Stimulated activated naive CD4-positive, alpha-beta T cell (primary cell): ENCODE data around the gene TMEM42.
"Not testable (repeated sequence)": the region's sequence is repeated elsewhere in the genome, so short reads cannot be mapped to it uniquely, and the experiment has no call there.

Experiments
- DNase-seq, 6 experiments: peaks; one replicate each; lab custom pipeline; 2025; lab: John Stamatoyannopoulos, UW

TMEM42 gene

GRCh38 chr3:44861412-44862225 is at the start of gene TMEM42:
Gene TMEM42 (plus strand): TSS chr3:44861912. CDS start chr3:44861925, 13 bp downstream.
- DNase-seq: peak; percentile 69 to 84 (median 78)

DNA sequence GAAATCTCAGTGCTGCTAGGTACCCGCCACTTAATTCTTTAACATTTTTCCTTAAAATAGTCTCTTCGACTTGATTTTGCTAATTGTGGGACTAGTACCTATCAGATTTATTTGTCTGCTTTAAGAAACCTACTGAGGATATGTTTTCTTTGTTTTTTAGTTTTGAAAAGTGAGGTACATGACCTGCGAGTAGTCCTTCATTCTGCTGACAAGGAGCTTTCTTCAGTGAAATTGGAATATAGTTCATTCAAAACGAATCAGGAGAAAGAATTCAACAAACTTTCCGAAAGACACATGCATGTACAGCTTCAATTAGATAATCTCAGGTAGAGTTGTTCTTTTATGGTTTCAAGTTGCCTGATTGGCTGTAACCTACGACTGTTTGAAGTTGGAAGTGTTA is 47.0 kb upstream of the TMEM42 start:
- DNase-seq: no peak

- not testable (repeated sequence) for DNase-seq
Measured at GRCh38 chr3:44816334-44816733, 45.4 kb upstream of the TMEM42 start.

DNA sequence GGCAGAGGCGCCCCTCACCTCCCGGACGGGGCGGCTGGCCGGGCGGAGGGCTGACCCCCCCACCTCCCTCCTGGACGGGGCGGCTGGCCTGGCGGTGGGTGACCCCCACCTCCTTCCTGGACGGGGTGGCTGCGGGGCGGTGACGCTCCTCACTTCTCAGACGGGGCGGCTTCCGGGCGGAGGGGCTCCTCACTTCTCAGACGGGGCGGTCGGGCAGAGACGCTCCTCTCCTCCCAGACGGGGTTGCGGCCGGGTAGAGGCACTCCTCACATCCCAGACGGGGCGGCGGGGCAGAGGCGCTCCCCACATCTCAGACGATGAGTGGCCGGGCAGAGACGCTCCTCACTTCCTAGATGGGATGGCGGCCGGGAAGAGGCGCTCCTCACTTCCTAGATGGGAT is 40.5 kb upstream of the TMEM42 start:
- not testable (repeated sequence) for DNase-seq

- no peak for DNase-seq
Measured at GRCh38 chr3:44825264-44825925, 36.3 kb upstream of the TMEM42 start.

DNA sequence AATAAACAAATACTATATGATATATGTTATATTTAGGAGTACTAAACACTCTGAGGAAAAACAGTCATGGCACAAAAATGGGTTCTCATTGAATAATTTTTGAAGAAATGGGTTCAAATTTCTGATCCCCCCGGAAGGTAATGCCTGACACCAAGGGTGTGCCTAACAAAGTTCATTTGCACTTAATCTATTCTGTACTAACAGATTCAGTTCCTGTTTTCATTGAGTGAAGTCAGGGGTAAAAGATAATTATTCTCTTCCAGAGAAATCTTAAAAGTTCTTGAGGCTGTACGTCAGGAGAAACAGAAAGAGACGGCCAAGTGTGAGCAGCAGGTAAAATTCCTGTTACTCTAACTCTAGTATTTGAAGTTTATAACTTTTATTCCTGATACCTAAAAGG is 34.5 kb upstream of the TMEM42 start:
- no peak for DNase-seq

DNA sequence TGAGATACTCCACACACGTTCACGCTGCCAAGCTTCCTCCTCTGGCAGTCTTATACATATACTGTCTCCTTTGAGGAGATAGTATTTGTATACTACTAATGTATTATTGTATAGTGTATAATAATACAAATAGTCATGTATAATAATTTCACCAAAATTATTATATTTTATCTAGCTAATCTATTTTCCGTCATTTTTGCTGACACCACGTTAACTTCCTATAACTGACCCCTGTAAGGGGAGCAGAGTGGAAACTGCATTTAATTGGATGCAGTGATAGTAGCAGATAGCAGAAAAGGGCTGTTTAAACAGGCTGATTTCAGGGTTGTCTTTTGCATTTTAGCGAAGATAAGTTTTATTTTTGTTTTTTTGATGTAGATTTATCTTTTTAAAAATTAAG is 30.5 kb upstream of the TMEM42 start:
- no peak for DNase-seq

DNA sequence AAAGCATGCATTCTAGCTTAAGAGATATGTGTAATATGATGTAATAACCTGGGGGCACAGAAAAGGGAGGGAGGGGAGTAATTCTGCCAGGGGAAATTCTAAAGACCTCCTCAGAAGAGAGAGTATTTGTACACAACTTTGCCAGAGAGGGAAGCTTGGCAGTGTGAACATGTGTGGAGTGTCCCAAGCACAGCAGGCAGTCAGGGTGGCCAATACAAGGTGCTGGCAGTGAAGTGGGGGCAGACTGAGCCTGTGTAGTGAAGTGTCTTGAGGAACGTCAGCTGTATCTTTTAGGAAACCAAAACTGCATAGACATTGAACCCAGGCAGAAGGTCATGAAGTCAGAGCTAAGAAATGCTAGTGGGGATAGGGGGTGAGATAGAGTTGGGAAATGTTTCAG is 29.7 kb upstream of the TMEM42 start:
- no peak for DNase-seq

GRCh38 chr3:44832965-44833364 is 28.7 kb upstream of the TMEM42 start:
- no peak for DNase-seq

DNA sequence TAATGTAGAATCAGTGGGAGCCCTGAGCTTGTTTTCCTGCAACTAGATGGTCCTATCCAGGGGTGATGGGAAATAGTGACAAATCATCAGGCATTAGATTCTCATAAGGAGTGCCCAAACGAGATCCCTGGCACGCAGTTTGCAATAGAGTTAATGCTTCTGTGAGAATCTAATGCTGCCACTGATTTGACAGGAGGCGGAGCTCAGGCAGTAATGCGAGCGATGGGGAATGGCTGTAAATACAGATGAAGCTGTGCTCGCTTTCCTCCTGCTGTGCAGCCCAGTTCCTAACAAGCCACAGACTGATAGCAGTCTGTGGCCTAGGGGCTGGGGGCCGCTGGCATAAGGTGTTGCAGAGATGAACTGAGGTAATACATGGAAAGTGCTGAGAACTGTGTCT is 28.3 kb upstream of the TMEM42 start:
- DNase-seq: no peak

- DNase-seq: no peak
Measured at GRCh38 chr3:44835684-44836083, 26.0 kb upstream of the TMEM42 start.

GRCh38 chr3:44842376-44842775 is 19.3 kb upstream of the TMEM42 start:
- no peak for DNase-seq

DNA sequence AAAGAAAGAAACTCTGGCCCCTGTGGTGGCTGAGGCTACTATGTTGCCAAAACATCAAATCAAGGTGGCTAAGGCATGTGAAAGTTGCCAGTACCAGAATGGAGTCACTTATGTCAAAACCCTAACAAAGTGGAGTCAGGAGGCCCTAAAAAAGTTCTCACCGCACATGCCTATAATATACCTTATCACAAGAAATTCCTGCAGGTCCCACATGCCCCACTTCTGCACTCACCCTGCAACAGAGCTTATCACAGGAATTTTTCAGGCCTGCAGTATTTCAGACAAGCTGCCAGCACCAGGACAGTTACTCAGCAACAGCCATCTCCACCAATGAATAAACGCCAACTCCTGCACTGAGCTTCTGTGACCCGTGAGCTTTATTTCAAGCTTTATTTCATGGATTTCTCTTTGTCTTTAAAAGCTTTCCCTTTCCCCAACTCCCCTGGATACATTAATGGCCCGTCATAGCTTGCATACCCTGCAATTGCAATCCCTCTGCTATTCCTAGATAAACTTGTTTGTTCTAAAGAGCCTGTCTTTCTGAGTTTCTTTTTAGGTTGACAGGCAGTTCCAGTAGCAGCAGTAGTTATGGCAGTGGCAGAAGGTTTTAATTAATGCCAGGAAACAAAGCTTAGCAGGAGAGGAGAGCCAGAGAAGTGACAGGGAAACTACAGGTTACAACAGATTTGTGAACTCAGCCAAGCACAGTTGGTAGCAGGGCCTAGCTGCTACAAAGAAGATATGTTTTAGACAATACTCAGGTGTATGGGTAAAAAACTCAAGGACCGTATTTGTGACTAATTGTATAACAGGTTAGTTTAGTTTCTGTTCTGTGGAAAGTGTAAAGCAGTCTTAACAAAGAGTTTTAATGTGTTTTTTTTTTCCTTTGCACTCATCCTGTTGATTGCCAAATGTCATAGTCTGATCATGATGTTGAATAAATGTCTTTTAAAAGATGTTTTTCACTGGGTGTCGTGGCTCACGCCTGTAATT is 15.9 kb upstream of the TMEM42 start:
- no peak for DNase-seq

DNA sequence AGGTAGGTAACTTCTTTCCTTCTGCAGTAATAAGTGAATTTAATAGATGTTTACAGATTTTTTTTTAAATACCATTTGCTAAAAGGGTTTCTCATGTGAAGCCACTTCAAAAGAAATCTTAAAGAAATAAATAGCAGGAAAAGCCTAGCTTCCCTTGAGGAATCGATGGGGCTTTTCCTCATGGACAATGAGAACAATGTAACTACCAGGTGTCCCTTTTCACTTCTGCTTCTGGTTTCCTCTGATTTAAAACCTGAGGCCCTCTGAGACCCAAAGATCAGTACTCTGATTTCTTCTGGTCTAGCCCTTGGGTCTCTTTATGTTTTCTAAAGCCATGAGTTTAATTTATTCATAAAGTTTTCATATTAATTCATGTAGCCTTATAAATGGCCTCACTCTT is 13.1 kb upstream of the TMEM42 start:
- no peak for DNase-seq

DNA sequence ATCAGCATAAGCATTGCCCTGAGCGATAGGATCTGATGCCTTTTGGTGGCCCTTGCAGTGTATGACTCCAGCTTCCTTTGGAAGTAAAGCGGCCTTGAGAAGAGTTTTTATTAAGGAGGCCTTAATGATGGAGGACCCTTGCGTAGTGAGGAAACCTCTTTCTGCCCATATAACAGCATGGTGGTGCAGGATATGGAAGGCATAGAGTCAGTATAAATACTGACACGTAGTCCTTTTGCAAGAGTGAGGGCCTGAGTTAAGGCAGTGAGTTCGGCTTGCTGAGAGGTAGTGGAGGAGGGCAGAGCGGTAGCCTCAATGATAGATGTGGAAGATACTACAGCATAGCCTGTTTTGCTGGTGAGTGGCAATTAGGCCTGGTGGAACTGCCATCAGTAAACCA is 5.0 kb upstream of the TMEM42 start:
- DNase-seq: not testable (repeated sequence)

DNA sequence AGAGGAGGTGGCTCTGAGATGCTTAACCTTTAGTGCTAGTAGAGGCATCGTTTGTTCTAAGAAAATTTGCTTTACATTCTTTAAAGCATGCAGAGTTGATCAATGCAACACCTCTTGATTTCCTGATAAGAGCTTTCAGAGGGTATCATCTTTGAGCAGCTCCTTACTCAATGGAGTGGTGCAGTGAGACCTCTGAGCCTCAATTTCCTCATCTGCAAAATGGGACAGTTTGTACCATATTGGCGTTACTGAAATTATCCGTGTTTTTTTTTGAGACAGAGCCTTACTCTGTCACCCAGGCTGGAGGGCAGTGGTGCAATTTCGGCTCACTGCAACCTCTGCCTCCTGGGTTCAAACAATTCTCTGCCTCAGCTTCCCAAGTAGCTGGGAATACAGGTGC is 1.6 kb upstream of the TMEM42 start:
- no peak for DNase-seq

DNA sequence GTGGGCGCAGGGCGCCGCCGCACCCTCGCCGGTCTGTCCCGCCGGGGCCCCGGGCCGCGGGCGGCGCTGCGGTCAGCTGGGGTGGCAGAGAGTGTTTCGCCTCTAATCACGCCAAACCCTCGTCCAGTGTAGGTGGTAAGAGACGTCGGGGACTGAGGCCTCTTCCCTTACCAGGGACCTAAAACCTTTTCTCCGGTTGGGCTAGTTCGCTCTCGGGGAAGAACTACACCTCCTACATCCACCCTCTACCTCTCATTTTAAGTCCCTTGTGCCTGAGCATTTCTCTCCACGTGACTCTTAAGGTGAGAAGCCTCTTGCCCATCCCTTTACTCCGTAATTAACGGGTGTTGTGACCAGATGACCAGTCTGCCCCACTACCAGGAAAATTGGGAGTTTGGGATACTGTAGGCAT is 520 bp downstream of the TMEM42 start:
- peak in 1 of 6 experiments; percentile 56 for DNase-seq

GRCh38 chr3:44865272-44866035 is 3.7 kb downstream of the TMEM42 start:
- DNase-seq: peak in 1 of 6 experiments; percentile 18

GRCh38 chr3:44867421-44868111 is 5.9 kb downstream of the TMEM42 start:
- no peak for DNase-seq

GRCh38 chr3:44870375-44871061 is 8.8 kb downstream of the TMEM42 start:
- DNase-seq: no peak
